ENCODE data around the gene SLC25A27.
"Not testable (repeated sequence)": the region's sequence is repeated elsewhere in the genome, so short reads cannot be mapped to it uniquely, and the experiment has no call there.

SLC25A27 gene, protein sequence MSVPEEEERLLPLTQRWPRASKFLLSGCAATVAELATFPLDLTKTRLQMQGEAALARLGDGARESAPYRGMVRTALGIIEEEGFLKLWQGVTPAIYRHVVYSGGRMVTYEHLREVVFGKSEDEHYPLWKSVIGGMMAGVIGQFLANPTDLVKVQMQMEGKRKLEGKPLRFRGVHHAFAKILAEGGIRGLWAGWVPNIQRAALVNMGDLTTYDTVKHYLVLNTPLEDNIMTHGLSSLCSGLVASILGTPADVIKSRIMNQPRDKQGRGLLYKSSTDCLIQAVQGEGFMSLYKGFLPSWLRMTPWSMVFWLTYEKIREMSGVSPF

DNA sequence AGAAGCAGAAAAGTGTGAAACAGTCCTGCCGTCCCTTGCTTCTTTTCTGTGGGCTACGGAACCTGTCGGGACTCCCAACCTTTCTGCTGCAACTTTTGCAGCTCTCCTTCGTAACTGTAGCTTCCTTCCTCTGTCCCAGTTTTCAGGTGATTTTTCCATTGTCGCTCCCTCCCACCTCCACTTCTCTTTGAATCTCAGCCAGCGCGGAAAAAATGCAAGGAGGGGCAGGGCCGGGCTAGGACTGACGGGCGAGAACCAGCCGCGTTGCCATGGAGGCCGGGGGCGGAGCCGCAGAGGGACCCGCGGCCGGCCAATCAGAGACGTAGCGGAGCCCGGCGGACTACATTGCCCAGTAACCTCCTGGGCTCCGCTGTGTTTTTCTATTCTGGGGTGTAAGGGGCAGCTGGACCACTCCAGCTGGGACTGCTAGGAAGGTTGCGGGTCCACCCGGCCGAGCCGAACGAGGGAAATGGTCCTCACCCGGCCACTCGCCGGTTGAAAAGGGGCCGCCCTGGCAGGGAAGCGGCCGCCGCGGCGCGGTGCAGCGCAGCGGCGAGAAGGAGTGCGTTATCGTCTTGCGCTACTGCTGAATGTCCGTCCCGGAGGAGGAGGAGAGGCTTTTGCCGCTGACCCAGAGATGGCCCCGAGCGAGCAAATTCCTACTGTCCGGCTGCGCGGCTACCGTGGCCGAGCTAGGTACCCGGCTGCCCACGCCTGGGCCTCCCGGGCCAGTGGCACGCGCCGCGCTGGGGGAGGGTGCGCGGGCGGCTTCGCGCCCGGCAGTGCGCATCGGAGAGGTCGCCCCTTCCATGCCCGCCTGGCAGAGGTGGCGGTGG, at the start of gene SLC25A27, which contains the start of gene CYP39A1:
TSS of gene SLC25A27 (plus strand) at position 373 of the 836 bp plus-strand sequence. CDS start at position 591, 218 bp downstream.
TSS of gene CYP39A1 (minus strand) at position 216 of the 836 bp plus-strand sequence. CDS start 236 bp downstream, outside the sequence.
- DNase-seq (ENCODE audit: low spot score): peak; percentile 98

DNA sequence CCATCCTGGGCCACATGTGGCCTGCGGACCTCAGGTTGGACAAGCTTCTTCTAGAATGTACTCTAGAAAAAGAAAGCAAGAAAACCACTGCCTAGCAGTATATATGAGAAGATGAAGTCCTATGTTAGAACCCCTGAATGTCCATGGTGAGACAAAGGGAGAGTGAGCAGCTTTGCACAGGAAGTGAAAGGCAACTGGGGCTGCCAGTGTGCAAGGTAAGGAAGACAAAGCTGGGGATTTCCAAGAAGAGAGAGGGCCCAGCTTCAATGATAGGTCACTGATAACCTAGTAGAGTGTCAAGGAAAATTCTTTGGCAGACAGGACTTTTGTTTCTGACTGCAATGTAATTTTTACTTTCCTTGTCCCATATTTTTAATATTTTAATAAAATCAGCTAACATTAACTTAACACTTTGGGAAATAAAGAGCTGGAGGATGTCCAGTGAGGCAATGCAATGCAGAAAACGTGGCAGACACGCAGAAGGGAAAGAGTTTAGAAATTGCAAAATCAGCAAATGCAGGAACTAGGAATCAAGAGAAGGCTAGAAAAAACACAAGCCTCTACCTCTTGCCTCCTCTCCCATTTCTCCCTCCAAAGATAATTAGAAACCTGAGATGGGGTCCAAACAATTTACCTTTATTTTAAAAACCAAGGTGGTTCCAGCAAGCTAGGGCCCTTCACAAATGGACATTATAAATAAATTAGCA, 47.5 kb upstream of the SLC25A27 start:
- no peak for DNase-seq (ENCODE audit: low spot score)

DNA sequence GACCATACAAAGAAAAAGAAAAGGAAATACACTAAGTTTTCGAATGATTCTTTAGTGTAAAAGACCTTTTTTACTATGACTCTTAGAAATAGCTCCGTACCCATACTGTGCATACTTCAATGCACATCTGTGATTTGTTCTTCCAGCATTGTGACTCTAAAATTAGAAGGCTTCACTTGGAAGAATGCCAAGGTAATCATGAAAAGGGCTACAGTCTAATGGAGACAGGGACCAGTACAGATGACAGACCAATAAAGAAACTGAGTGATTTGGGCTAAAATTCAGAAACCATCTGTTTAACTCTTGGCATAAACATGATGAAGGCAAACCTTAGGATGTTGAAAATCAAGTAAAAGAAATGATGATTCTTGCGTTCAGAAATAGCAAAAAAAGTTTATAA, 46.4 kb upstream of the SLC25A27 start:
- no peak for DNase-seq (ENCODE audit: low spot score)

DNA sequence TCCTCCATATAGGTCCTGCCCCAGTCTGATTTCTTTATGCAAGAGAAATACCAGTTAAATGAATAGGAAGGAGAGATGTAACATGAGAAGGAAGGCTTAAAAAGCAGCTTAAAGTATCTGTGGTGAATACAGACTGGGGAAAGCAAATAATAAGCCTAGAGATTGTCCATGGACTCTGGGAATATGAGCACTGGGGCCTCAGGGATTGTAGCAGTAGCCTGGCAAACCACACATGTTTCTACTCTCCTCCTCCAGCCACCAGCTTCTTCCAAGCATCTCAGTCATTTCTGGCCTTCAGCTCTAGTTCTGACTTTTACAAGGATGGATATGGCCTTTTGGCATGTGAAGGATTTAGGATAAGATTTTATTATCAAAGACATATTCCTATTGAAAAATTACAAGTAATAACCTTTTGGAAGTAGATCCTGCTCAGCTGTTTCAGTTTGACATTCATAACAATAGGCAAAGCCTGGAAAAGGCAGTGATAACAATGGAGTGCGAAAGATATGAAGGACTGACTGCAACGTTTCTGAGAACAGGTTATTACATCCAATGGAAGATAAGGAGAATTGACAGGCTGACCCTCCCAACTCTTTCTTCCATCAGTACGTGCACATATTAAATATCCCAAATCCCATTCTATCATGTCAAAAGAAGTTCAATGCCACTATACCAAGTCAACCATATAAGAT, 41.8 kb upstream of the SLC25A27 start:
- no peak for DNase-seq (ENCODE audit: low spot score)

DNA sequence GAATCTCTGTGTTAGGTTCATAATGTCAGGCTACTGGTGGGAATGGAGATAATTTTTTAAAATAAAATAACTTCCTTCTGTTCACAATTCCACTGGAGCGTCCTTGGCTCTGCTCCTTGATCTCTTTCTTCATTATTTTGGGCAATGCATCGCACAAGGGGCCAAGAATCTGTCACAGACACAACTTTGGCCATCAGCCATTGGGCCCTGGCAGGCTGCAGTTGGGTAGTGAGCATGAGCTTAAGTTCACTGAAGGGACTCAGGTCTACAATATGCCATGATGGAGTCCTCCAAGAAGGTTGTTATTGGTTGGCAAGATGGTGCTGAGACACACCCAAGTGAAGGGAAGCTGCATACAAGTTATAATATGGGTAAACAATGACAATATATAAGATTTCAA, 40.1 kb upstream of the SLC25A27 start:
- no peak for DNase-seq (ENCODE audit: low spot score)

DNA sequence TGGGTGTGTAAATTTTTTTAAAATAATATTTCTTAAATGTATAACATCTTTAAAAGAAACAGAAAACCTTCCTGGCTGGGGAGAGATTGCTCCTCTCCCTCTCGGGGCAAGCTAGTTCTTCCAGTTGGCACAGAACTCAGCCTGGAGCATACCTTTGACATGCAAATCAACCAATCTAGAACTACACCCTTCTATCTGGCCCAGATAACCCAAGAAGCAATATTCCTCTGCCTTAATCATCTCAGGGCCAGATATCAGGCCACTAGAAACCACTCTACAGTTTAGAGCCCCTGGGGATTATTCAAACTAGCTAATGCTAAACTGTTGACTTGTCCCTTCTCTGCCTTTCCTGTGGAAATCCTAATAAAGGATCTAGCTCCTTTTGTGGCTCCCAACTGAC, 34.0 kb upstream of the SLC25A27 start:
- no peak for DNase-seq (ENCODE audit: low spot score)

DNA sequence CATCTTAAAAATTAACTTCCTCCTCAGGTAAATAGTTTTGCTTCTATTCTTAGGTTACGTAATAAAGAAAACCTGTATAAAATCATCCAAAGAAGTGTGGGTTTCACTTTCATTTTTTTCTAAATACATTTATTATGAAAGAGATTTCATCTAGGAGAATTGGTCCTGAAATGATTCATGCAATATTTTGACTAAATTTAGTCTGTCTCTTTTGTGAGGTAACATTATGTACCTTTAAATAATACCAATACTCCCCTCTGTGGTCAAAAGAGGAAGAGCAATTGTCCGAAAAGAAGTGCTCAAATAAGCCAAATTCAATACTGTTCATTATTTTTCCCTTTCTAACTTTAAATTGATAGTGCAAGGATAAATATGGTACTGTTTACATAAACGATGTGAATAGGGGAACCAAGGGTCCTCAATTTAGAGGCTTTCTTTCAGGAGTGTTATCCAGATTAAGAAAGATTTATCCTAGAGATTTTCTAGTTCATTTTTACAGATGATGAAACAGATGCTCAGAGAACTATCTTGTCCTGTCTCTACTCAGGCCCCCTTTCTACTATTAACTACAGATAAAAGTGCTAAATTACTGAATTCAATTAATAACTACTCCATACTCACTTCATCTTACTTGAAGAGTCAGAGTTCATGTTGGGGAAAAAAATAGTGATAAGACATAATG, 26.4 kb upstream of the SLC25A27 start:
- DNase-seq (ENCODE audit: low spot score): peak; percentile 22

DNA sequence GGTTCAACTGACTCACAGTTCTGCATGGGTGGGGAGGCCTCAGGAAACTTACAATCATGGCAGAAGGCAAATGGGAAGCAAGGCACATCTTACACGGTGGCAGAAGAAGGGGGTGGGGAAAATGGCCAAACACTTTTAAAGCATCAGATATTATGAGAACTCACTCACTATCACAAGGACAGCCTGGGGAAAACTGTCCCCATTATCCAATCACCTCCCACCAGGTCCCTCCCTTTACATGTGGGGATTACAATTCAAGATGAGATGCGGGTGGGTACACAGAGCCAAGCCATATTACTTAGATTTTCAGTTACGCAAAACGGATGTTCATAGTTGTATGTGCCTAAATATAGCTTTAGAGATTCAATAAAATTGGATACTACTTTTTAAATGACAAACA, 25.8 kb upstream of the SLC25A27 start:
- no peak for DNase-seq (ENCODE audit: low spot score)

DNA sequence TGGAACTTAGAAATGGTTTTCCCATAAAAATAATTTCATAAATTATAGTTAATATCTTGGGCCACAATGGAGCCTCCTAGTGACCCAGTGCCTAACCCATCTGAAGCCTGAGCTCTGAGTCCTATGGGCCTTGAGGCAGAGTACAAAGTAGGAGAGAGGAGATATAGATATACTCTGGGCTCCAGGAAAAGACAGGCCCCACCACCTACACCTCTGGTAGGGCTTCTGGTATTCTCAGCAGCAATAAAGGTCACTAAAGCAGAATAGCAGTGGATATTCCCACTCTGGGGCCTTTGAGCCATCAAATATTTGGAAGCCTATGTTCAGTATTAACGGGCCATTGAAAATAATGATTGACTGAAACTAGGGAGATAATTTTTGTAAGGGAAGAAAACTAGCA, 24.3 kb upstream of the SLC25A27 start:
- no peak for DNase-seq (ENCODE audit: low spot score)

DNA sequence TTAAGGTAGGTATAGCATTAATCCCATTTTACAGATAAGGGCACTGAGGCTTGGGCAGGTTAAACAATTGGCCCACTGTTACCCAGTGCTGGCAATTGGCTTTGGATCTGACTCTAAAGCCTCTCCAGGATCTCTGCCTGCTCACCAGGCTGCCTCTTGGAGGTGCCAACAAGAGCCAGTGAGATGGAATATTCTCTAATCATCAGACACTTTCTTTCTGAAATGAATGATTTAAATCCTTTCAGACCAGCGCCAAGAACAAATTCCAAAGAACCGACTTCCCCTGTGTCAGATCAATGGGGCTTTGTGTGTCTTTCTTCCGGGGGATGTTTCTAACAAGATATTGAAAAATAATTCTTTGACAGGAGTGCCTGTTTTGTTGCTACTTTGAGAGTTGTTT, 23.8 kb upstream of the SLC25A27 start:
- no peak for DNase-seq (ENCODE audit: low spot score)

DNA sequence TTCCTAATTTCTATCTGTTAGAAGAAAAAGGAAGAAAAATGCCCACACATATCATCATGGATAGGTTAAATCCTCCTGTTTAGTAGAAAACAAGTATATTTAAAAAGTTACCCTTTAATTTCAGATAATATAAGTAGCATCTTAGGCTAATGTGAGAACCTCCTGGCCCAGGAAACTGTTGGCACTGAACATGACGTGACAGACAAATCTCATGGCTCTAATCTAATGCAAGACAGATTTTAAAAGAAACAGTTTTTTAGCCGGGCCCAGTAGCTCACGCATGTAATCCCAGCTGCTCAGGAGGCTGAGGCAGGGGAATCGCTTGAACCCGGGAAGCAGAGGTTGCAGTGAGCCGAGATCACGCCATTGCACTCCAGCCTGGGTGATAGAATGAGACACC, 23.1 kb upstream of the SLC25A27 start:
- DNase-seq (ENCODE audit: low spot score): no peak

DNA sequence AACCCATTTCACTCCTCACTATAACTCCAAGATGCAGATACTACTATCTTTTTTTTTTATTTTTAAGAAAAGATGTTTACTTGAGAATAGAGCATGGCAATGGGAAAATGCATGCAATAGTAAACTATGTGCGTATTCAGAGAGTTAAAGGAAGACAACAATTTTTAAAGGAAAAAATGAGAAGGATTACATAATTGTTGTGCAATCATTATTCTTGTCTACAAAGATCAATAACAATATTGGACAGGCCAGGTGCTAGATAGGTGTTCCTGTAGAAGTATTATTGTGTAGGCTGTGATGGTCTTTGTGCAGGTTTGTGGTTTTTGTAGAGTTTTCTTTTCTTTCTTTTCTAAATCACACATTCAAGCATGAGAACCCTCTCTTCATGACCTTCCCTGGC, 20.7 kb upstream of the SLC25A27 start:
- DNase-seq (ENCODE audit: low spot score): no peak

DNA sequence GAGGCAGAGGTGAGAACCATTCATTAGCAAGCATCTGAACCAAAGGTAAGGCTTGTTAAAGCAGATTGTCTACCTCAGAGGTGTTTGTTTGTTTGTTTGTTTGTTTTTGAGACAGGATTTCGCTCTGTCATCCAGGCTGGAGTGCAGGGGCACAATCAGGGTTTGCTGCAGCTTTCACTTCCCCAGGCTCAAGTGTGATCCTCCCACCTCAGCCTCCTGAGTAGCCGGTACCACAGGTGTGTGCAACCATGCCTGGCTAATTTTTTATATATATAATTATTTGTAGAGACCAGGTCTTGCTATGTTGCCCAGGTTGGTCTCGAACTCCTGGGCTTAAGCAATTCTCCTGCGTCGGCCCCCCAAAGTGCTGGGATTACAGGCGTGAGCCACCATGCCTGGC, 17.3 kb upstream of the SLC25A27 start:
- DNase-seq (ENCODE audit: low spot score): no peak

DNA sequence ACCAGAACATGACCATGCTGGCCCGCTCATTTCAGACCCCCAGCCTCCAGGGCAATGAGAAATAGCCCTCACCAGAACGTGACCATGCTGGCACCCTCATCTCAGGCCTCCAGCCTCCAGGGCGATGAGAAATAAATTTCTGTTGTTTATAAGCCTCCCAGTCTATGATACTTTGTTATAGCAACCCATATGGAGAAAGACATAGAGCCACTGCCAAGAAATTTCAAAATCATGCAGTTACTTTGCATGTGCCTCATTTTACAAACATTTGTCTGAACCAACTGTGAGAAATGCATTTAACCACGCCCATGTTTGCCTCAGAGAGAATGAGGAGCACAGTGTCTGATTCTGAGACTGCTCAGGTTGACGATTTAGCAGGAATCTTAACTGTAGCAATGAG, 15.6 kb upstream of the SLC25A27 start:
- DNase-seq (ENCODE audit: low spot score): peak; percentile 70

DNA sequence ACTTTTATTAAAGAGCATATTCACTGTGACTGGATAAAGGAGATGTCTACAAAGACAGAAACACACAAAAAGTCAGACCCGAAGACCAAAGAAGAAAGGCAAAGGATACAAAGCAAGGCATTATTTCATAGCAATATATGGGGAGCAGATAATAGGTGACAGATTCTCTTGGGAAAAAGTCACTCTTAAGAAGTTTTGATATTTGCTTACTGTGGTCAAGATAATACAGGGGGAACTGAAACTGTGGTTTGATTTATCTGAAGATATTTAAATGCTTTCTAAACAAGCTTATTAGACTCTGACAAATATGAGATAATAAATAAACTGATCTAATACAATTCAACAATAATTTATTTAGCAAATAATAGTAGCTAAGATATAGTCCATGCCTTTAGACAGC, 14.8 kb upstream of the SLC25A27 start:
- no peak for DNase-seq (ENCODE audit: low spot score)

DNA sequence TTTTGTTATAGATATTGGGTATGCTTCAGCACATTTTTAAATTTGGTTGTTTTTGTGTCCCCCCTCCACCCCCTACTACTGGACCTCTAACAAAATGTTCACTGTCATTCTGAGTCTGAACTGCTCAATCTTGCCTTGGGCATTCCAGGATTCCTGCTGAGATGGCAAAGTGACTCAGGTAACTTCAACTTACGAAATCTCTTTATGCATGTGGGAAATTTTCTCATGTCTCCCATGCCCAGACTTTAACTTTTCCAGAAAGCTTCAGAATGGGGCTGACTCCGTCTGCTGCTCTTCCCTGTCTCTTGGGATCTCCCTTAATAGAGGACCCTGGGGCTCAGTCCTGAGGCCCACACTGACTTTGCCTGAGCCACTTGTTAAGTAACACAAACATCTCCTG, 14.1 kb upstream of the SLC25A27 start:
- no peak for DNase-seq (ENCODE audit: low spot score)

DNA sequence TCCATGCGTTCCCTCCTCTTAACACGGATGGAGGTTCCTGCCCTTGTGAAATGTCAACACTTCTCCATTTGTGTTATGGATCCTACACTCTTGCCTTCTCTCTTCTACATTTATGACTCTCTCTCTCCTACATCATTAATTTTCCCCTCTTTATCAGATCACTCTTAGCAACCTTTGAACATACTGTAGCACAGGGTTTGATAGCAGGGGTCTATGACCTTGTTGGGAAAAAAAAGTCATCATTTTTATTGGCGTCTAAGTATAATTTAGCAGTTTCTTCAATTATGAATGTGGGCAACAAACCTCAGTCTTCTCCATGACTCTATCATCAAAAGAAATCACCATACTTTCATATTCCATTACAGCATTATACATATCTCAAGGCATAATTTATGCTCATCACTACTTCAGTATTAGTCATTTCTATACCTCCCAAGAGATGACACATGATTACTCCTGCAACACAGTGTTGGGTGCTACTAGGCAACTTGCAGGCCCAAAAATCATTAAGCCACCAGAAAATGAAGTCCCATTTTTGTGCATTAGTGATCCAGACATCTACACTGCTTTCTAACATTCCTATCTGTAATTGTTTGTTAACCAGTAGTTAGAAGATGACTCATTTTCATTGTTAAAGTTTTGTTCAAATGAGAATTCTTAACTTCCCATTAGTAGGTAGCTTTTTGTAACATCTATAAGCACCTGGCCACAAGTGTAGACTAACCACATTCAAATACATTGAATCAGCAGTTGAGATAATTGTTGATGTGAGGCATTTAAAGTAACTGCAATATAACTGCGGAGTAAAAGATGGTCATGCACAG, 9.6 kb upstream of the SLC25A27 start:
- DNase-seq (ENCODE audit: low spot score): no peak

DNA sequence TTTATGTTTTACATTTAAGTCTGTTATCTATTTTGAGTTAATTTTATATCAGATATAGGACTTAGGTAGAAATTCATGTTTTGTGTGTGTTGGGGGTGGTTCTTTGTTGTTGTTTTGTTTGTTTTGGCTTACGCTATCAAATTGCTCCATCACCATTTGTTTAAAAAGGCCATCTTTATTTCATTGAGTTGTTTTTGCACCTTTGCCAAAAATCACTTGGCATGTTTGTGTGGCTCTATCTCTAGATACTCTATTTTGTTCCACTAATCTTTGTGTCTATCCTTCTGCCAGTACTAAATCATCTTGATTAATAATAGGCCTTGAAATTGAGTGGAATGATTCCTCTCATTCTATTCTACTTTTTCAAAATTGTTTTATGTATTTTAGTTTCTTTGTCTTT, 7.5 kb upstream of the SLC25A27 start:
- DNase-seq (ENCODE audit: low spot score): no peak

DNA sequence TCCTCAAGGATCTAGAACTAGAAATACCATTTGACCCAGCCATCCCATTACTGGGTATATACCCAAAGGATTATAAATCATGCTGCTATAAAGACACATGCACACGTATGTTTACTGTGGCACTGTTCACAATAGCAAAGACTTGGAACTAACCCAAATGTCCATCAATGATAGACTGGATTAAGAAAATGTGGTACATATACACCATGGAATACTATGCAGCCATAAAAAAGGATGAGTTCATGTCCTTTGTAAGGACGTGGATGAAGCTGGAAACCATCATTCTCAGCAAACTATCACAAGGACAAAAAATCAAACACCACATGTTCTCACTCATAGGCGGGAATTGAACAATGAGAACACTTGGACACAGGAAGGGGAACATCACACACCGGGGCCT, 4.7 kb upstream of the SLC25A27 start:
- DNase-seq (ENCODE audit: low spot score): not testable (repeated sequence)

DNA sequence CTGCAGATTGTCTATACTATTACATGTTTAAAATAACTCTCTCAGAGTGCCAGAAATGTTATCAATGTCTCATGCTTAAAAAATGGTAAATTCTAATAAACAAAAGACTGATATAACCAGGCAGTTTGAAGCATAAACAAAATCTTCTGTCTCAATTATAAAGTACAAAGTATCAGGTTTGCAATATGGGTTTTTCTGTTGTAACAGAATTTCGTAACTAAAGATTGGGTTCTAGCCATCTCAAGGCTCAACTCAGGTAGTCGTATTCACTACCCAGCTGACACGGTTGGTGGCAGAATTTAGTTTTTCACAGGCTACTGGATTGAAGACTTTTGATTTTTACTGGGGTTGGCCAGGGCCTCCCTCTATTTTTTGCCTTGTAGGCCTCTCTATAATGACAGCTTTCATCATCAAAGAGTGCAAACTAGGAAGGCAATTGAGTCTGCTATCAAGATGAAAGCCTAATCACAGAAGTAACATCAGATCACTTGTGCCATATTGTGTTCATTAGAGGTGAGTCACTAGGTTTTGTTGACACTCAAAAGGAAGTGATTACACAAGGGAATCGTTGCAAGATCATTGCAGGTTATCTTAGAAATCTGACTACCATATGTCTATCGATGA, 3.8 kb upstream of the SLC25A27 start:
- DNase-seq (ENCODE audit: low spot score): no peak
